ENCODE data around the gene ODR4.
"Not testable (repeated sequence)": the region's sequence is repeated elsewhere in the genome, so short reads cannot be mapped to it uniquely, and the experiment has no call there.

ODR4 gene

GRCh38 chr1:186421446-186421845, 45.8 kb downstream of the ODR4 start:
- DNase-seq (ENCODE audit: low read depth, low spot score), result no peak

- no peak for DNase-seq (ENCODE audit: low read depth, low spot score)
Measured at GRCh38 chr1:186424539-186424938, 48.9 kb downstream of the ODR4 start.

- DNase-seq (ENCODE audit: low read depth, low spot score), result no peak
Measured at GRCh38 chr1:186426118-186426517, 50.5 kb downstream of the ODR4 start.

GRCh38 chr1:186429017-186429416, 53.4 kb downstream of the ODR4 start:
- no peak for DNase-seq (ENCODE audit: low read depth, low spot score)

- DNase-seq (ENCODE audit: low read depth, low spot score), result no peak
Measured at GRCh38 chr1:186435336-186435735, 59.7 kb downstream of the ODR4 start.

GRCh38 chr1:186438567-186438966, 62.9 kb downstream of the ODR4 start:
- no peak for DNase-seq (ENCODE audit: low read depth, low spot score)

- no peak for DNase-seq (ENCODE audit: low read depth, low spot score)
Measured at GRCh38 chr1:186440584-186440983, 64.9 kb downstream of the ODR4 start.

- no peak for DNase-seq (ENCODE audit: low read depth, low spot score)
Measured at GRCh38 chr1:186442651-186443375, 67.2 kb downstream of the ODR4 start.

GRCh38 chr1:186443638-186444037, 68.0 kb downstream of the ODR4 start:
- no peak for DNase-seq (ENCODE audit: low read depth, low spot score)

- no peak for DNase-seq (ENCODE audit: low read depth, low spot score)
Measured at GRCh38 chr1:186446152-186446551, 70.5 kb downstream of the ODR4 start.

- DNase-seq (ENCODE audit: low read depth, low spot score), result no peak
Measured at GRCh38 chr1:186454981-186455380, 79.3 kb downstream of the ODR4 start.

- DNase-seq (ENCODE audit: low read depth, low spot score), result no peak
Measured at GRCh38 chr1:186456729-186457255, 81.2 kb downstream of the ODR4 start.

GRCh38 chr1:186459161-186459560, 83.5 kb downstream of the ODR4 start:
- not testable (repeated sequence) for DNase-seq (ENCODE audit: low read depth, low spot score)

- no peak for DNase-seq (ENCODE audit: low read depth, low spot score)
Measured at GRCh38 chr1:186461014-186461413, 85.4 kb downstream of the ODR4 start, which contains the start of gene PDC. Gene PDC, minus strand, starts transcription at chr1:186461114. Its CDS starts 11,655 bp downstream, at chr1:186449459.

- no peak for DNase-seq (ENCODE audit: low read depth, low spot score)
Measured at GRCh38 chr1:186463511-186463910, 87.9 kb downstream of the ODR4 start.

- DNase-seq (ENCODE audit: low read depth, low spot score), result no peak
Measured at GRCh38 chr1:186463926-186464325, 88.3 kb downstream of the ODR4 start.

- not testable (repeated sequence) for DNase-seq (ENCODE audit: low read depth, low spot score)
Measured at GRCh38 chr1:186465491-186465890, 89.9 kb downstream of the ODR4 start.

GRCh38 chr1:186465946-186466345, 90.3 kb downstream of the ODR4 start:
- no peak for DNase-seq (ENCODE audit: low read depth, low spot score)
